Esophagus squamous epithelium (tissue), 5 donors: ENCODE data around the gene NELFCD. TPM values are rescaled to one million over a fixed set of nuclear protein-coding genes. Genes with fewer than 3 reads are reported as not detected.

Experiments
- DNase-seq: peaks from one replicate; lab custom pipeline; 2025; lab: John Stamatoyannopoulos, UW
- H3K27ac ChIP-seq, 4 donors: fragments of 200-600 bp; sonication (generic); one replicate each; pipeline ENCODE4 v1.5.1; 2016 to 2019; ENCODE audit warnings: mild to moderate bottlenecking in 1 of 4
- H3K27me3 ChIP-seq, 4 donors: fragments of 200-600 bp; sonication (generic); 1 replicate in 3 of 4; 2 replicates in 1 of 4; pipeline versions ENCODE4 v1.5.1 to v1.6.0; 2017 to 2021; ENCODE audit warnings: antibody characterized with exemption in 1 of 4
- H3K36me3 ChIP-seq, 3 donors: fragments of 200-600 bp; sonication (generic); one replicate each; pipeline ENCODE4 v1.5.1; 2016 to 2019
- H3K4me1 ChIP-seq, 3 donors: fragments of 200-600 bp; sonication (generic); one replicate each; pipeline ENCODE4 v1.5.1; 2017 to 2019
- H3K4me3 ChIP-seq, 4 donors: fragments of 200-600 bp; sonication (generic); 1 replicate in 3 of 4; 2 replicates in 1 of 4; pipeline ENCODE4 v1.5.1; 2016 to 2019; ENCODE audit warnings: mild to moderate bottlenecking in 2 of 4, moderate library complexity in 1 of 4
- H3K9me3 ChIP-seq, 3 donors: fragments of 200-600 bp; sonication (generic); one replicate each; pipeline ENCODE4 v1.5.1; 2016 to 2019
- CTCF ChIP-seq, 6 experiments: fragments of 450-650 bp in 4 of 6; fragments of 200-600 bp in 2 of 6; sonication (generic) in 2 of 6; IDR thresholded peaks; one replicate each; pipeline ENCODE4 v1.5.1; 2016 to 2019; ENCODE audit warnings: antibody characterized with exemption in 6 of 6, mild to moderate bottlenecking in 4 of 6, moderate library complexity in 4 of 6
- POLR2A ChIP-seq, 4 donors: fragments of 450-650 bp; IDR thresholded peaks; one replicate each; pipeline ENCODE4 v1.6.1; 2017; ENCODE audit warnings: antibody characterized with exemption in 4 of 4, mild to moderate bottlenecking in 4 of 4, moderate library complexity in 3 of 4
- WGBS, 2 donors: methylation state at CpG; one replicate each; pipeline ENCODE4 v1.1.5; 2018; 5-methylcytosine and 5-hydroxymethylcytosine counted together
- intact Hi-C: fragments of 100-400 bp; cut with DNase I; formaldehyde crosslinking; loops from one replicate; pipeline ENCODE4 v1.15.0; 2022
- total RNA-seq, 4 donors: library from RNA; depleted of rRNA; stranded (reverse); fragments of >200 nt; gene quantifications; one replicate each; pipeline ENCODE4 v1.1.0, GENCODE V29; 2016
- donor health status: DM: yes; HTN: yes; CAD: no.

NELFCD gene
- total RNA-seq, 4 donors from 2014 or later: 40.5 to 64.3 (median 49.9) TPM

- intact Hi-C loops: no loop called here
- Histone ChIP-seq H3K36me3 (peaks cover 0 to 47% (median 19%) of the 10 kb centered on the region in 3 donors), H3K27ac (no peak overlapping the region), H3K4me3 (no peak overlapping the region), H3K4me1 (peaks cover 0 to 21% (median 0%) of the 10 kb centered on the region in 3 donors), H3K9me3 (no peaks in the 10 kb centered on the region), H3K27me3 (no peaks in the 10 kb centered on the region)
- DNase-seq: no peak
- WGBS, 2 donors: 17 to 47% methylated on average over 5 of the region's 5 CpGs
- TF ChIP-seq CTCF (IDR thresholded peaks at IDR 0.05): no peak
Measured at GRCh38 chr20:59020938-59021551, 40.0 kb downstream of the NELFCD start.

GRCh38 chr20:59022754-59023153, 41.7 kb downstream of the NELFCD start:
- TF ChIP-seq POLR2A (IDR thresholded peaks at IDR 0.05) (no peak), CTCF (IDR thresholded peaks at IDR 0.05) (no peak)
- WGBS, 2 donors: 89 to 91% methylated on average over 7 to 15 of the region's 15 CpGs
- Histone ChIP-seq H3K4me3 (no peak overlapping the region), H3K36me3 (peaks cover 0 to 64% (median 23%) of the 10 kb centered on the region in 3 donors), H3K27me3 (no peaks in the 10 kb centered on the region), H3K27ac (no peak overlapping the region), H3K4me1 (peaks cover 0 to 18% (median 3%) of the 10 kb centered on the region in 3 donors), H3K9me3 (no peaks in the 10 kb centered on the region)
- no peak for DNase-seq
- intact Hi-C loops: no loop called here

GRCh38 chr20:59023616-59024015, 42.6 kb downstream of the NELFCD start:
- Histone ChIP-seq H3K27ac (no peak overlapping the region), H3K4me1 (peaks cover 0 to 27% (median 4%) of the 10 kb centered on the region in 3 donors), H3K9me3 (no peaks in the 10 kb centered on the region), H3K27me3 (no peaks in the 10 kb centered on the region), H3K36me3 (peaks cover 0 to 73% (median 23%) of the 10 kb centered on the region in 3 donors), H3K4me3 (no peak overlapping the region)
- 90 to 94% methylated on average over 6 to 13 of the region's 13 CpGs for WGBS, 2 donors
- intact Hi-C loops: no loop called here
- DNase-seq: no peak
- TF ChIP-seq CTCF (IDR thresholded peaks at IDR 0.05) (no peak), POLR2A (IDR thresholded peaks at IDR 0.05) (no peak)

- H3K4me3 ChIP-seq: no peak overlapping the region
- peaks cover 2 to 32% (median 10%) of the 10 kb centered on the region in 3 donors for H3K4me1 ChIP-seq
- TF ChIP-seq CTCF (IDR thresholded peaks at IDR 0.05) (no peak), POLR2A (IDR thresholded peaks at IDR 0.05) (no peak)
- H3K27me3 ChIP-seq: no peaks in the 10 kb centered on the region
- intact Hi-C loops: no loop called here
- H3K9me3 ChIP-seq: no peaks in the 10 kb centered on the region
- 96 to 98% methylated on average over 14 to 16 of the region's 24 CpGs for WGBS, 2 donors
- H3K36me3 ChIP-seq: peaks cover 0 to 78% (median 24%) of the 10 kb centered on the region in 3 donors
- no peak overlapping the region for H3K27ac ChIP-seq
- no peak for DNase-seq
Measured at GRCh38 chr20:59024111-59024530, 43.1 kb downstream of the NELFCD start.

GRCh38 chr20:59025086-59025485, 44.0 kb downstream of the NELFCD start:
- 64 to 89% methylated on average over 2 of the region's 2 CpGs for WGBS, 2 donors

More at GRCh38 chr20:59025086-59025485, 44.0 kb downstream of the NELFCD start:
- no peak for DNase-seq
- Histone ChIP-seq H3K36me3 (peaks cover 0 to 87% (median 26%) of the 10 kb centered on the region in 3 donors), H3K27ac (no peak overlapping the region), H3K4me1 (peaks cover 12 to 41% (median 19%) of the 10 kb centered on the region in 3 donors), H3K4me3 (no peak overlapping the region), H3K27me3 (no peaks in the 10 kb centered on the region), H3K9me3 (no peaks in the 10 kb centered on the region)
- TF ChIP-seq POLR2A (IDR thresholded peaks at IDR 0.05) (no peak), CTCF (IDR thresholded peaks at IDR 0.05) (no peak)
- intact Hi-C loops: no loop called here
